ENCODE data around the gene CGB1.

- TF ChIP-seq CTCF (IDR thresholded peaks at IDR 0.05) (peak; percentile 11 to 50 (median 26)), POLR2A (IDR thresholded peaks at IDR 0.05) (no peak)
Measured at GRCh38 chr19:48999481-49000325, 37.0 kb downstream of the CGB1 start.

Measured in thyroid gland (tissue), 4 donors.